IPS-15b (cell line): ENCODE data around the gene PKP1.
"Not testable (repeated sequence)": the region's sequence is repeated elsewhere in the genome, so short reads cannot be mapped to it uniquely, and the experiment has no call there.

Experiments
- H3K27me3 ChIP-seq: one replicate; pipeline ENCODE4 v1.6.1; 2013; ENCODE audit warnings: low read length; ENCODE audit not compliant: control insufficient read depth, insufficient read depth
- H3K36me3 ChIP-seq: one replicate; pipeline ENCODE4 v1.6.1; 2013; ENCODE audit warnings: low read length; ENCODE audit not compliant: control insufficient read depth, insufficient read depth
- H3K4me1 ChIP-seq: one replicate; pipeline ENCODE4 v1.6.1; 2013; ENCODE audit warnings: mild to moderate bottlenecking, low read length; ENCODE audit not compliant: control insufficient read depth, insufficient read depth
- H3K4me3 ChIP-seq: one replicate; pipeline ENCODE4 v1.5.1; 2013; ENCODE audit warnings: low read depth, low read length
- H3K9ac ChIP-seq: one replicate; pipeline ENCODE4 v1.6.1; 2013; ENCODE audit warnings: low read depth, mild to moderate bottlenecking, low read length
- H3K9me3 ChIP-seq: one replicate; pipeline ENCODE4 v1.6.1; 2013; ENCODE audit warnings: mild to moderate bottlenecking, low read length; ENCODE audit not compliant: control insufficient read depth, insufficient read depth

Gene PKP1, protein sequence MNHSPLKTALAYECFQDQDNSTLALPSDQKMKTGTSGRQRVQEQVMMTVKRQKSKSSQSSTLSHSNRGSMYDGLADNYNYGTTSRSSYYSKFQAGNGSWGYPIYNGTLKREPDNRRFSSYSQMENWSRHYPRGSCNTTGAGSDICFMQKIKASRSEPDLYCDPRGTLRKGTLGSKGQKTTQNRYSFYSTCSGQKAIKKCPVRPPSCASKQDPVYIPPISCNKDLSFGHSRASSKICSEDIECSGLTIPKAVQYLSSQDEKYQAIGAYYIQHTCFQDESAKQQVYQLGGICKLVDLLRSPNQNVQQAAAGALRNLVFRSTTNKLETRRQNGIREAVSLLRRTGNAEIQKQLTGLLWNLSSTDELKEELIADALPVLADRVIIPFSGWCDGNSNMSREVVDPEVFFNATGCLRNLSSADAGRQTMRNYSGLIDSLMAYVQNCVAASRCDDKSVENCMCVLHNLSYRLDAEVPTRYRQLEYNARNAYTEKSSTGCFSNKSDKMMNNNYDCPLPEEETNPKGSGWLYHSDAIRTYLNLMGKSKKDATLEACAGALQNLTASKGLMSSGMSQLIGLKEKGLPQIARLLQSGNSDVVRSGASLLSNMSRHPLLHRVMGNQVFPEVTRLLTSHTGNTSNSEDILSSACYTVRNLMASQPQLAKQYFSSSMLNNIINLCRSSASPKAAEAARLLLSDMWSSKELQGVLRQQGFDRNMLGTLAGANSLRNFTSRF

GRCh38 chr1:201282931-201283829 is at the start of gene PKP1:
Gene PKP1, plus strand, starts transcription at chr1:201283506. Its CDS starts 197 bp downstream, at chr1:201283703.
- no peak within 1 kb of the TSS for H3K9ac ChIP-seq
- peak within 1 kb of the TSS; percentile 37 for H3K4me3 ChIP-seq
- peaks cover 56% of the 10 kb centered on the region for H3K27me3 ChIP-seq
- no peaks in the 10 kb centered on the region for H3K9me3 ChIP-seq
- no peaks in the 10 kb centered on the region for H3K36me3 ChIP-seq
- H3K4me1 ChIP-seq: no peaks in the 10 kb centered on the region

- not testable (repeated sequence) for H3K36me3 ChIP-seq
Measured at GRCh38 chr1:201239646-201240045, 43.7 kb upstream of the PKP1 start.

DNA sequence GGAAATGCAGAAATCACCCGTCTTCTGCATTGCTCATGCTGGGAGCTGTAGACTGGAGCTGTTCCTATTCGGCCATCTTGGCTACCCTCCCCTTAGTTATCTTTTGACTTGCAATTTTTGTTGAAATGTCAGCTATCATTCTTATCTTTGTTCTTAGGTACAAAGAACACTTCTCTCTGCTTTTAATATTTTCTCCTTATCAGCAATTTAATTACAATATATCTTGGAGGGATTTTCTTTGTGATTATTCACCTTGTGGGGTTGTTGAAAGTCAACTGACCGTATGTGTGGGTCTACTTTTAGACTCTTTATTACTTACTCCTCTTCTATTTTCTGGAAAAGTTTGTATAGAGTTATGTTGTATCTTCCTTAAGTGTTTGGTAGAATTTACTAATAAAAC is 43.1 kb upstream of the PKP1 start:
- Histone ChIP-seq H3K36me3 (no peaks in the 10 kb centered on the region), H3K9me3 (no peaks in the 10 kb centered on the region), H3K9ac (no peak overlapping the region), H3K4me3 (no peak overlapping the region), H3K27me3 (no peaks in the 10 kb centered on the region), H3K4me1 (no peaks in the 10 kb centered on the region)

More at GRCh38 chr1:201239646-201240045, 43.7 kb upstream of the PKP1 start:
- not testable (repeated sequence) for H3K27me3 ChIP-seq, H3K9ac ChIP-seq, H3K4me3 ChIP-seq, H3K4me1 ChIP-seq, H3K9me3 ChIP-seq

- H3K9ac ChIP-seq: no peak overlapping the region
- H3K9me3 ChIP-seq: no peaks in the 10 kb centered on the region
- H3K4me1 ChIP-seq: no peaks in the 10 kb centered on the region
- H3K4me3 ChIP-seq: no peak overlapping the region
- H3K27me3 ChIP-seq: no peaks in the 10 kb centered on the region
- no peaks in the 10 kb centered on the region for H3K36me3 ChIP-seq
Measured at GRCh38 chr1:201241736-201242135, 41.6 kb upstream of the PKP1 start.

GRCh38 chr1:201245082-201245481 is 38.2 kb upstream of the PKP1 start:
- H3K27me3 ChIP-seq: no peaks in the 10 kb centered on the region
- no peaks in the 10 kb centered on the region for H3K4me1 ChIP-seq
- no peaks in the 10 kb centered on the region for H3K9me3 ChIP-seq
- H3K36me3 ChIP-seq: no peaks in the 10 kb centered on the region
- H3K9ac ChIP-seq: no peak overlapping the region
- no peak overlapping the region for H3K4me3 ChIP-seq

DNA sequence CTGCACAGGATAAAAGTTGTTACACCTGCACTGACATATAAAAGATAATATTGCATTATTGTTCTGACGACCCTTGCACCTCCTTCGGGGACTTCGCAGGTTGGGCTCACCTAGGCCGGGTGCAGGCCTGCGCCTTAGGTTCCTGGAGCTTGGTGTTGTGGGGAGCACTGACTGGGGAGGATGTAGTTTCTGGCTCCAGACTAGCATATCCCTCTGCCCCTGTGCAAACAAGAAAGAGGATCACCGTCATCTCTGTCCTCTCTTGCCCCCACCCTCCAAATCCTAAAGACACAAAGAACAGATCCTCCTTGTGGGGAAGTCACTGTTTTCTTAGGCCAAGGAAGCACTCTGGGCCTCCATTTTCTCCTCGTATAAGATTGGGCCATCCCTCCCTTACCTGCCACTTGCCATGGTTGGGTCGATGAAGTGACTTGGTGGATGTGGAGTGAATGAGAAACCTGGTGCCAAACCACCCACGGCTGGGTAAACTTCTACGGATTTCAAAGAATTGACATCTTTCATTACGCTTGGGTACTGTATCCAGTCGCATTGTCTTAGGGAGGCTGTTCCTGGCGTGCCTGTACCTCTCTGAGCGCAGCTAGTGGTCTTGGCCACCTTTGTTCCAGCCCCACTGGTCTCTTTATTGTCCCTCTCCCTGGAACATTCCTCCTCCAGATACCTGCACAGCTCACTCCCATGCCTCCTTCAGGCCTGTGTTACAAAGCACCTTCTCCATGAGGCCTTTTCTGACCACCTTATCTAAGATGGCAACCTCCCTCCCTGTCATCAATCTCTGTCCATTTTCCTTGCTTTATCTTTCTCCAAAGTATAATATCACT is 34.4 kb upstream of the PKP1 start:
- H3K27me3 ChIP-seq: no peaks in the 10 kb centered on the region
- no peaks in the 10 kb centered on the region for H3K36me3 ChIP-seq
- no peak overlapping the region for H3K9ac ChIP-seq
- H3K4me3 ChIP-seq: no peak overlapping the region
- no peaks in the 10 kb centered on the region for H3K4me1 ChIP-seq
- H3K9me3 ChIP-seq: no peaks in the 10 kb centered on the region

DNA sequence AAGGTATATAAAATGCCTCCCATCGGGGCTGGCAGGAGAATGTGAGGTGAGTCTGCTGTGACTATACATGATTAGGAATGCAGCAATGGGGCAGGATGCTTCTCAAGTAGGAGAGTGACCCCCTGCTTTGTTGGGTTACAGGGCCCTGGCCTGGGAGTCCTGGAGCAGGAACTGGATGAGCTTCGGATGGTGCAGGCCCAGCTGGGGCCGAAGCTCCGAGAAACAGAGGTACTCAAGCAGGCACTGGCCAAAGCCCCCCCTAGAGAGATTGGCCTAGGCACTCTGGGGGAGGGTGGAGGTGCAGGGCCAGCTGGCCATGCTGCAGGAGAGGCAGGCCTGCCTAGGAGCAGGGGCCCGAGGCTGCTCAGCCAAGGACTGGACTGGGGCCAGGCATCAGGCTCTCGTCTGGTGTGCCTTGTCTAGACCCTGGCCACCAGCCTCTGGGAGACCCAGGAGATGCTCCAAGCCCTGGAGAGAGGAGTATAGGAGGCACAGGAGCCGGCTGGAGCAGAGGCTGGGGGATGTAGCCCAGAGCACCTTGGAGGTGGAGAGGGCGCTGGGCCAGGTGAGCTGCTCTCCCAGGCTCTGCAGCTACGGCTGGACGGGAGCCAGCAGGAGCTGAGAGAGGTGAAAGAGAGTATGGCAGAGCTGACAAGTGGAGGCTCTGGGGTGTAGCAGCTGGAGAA is 32.8 kb upstream of the PKP1 start:
- Histone ChIP-seq H3K9ac (no peak overlapping the region), H3K36me3 (no peaks in the 10 kb centered on the region), H3K27me3 (no peaks in the 10 kb centered on the region), H3K4me3 (no peak overlapping the region), H3K4me1 (no peaks in the 10 kb centered on the region), H3K9me3 (no peaks in the 10 kb centered on the region)

DNA sequence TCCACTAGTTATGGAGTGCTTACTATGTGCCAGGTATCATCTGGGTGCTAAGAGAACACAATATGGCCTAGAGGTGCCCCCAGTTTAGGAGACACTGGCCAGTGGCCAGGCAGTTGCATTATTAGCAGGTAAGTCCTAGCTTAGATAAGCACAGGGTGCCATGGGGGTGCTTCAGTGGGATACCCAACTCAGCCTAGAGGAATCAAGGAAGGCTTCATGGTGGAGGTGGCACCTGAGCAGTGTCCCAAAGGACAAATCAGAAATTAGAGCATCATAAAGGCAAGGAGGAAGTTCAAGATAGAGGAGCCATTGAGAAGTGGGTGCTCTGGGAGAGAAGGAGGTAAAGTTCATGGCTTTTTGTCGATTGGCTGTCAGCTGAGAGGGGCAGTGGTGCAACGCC is 31.9 kb upstream of the PKP1 start:
- Histone ChIP-seq H3K27me3 (no peaks in the 10 kb centered on the region), H3K36me3 (no peaks in the 10 kb centered on the region), H3K9me3 (no peaks in the 10 kb centered on the region), H3K9ac (no peak overlapping the region), H3K4me1 (no peaks in the 10 kb centered on the region), H3K4me3 (no peak overlapping the region)

DNA sequence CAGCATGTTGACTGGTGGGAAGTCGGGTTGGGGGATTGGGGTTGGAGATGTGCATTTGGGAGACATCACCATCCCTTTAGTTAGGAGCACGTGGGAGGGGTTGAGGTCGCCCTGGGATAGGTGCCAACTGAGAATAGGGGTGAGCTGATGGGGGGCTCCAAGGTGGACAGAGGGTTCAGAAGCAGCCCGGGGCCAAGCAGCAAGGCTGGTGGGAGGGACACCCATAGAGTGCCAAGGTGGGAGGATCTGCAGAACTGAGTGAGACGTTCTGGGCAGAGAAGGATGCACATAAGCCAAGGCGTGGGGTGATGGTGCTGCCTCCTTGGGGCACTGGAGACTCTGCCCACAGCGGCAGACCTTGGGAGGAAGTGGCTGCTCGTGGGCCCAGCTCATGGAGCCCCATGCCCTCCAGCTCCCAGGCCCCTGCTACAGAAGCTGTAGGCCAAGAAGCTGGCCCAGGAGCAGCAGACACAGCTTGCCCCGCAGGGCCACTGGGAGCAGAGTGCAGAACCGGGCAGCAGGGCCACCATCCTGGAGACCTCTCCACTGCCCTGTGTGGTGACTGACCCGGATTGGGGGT is 31.4 kb upstream of the PKP1 start:
- no peak overlapping the region for H3K9ac ChIP-seq
- H3K27me3 ChIP-seq: no peaks in the 10 kb centered on the region
- H3K4me3 ChIP-seq: no peak overlapping the region
- H3K9me3 ChIP-seq: no peaks in the 10 kb centered on the region
- H3K36me3 ChIP-seq: no peaks in the 10 kb centered on the region
- H3K4me1 ChIP-seq: no peaks in the 10 kb centered on the region

- Histone ChIP-seq H3K27me3 (no peaks in the 10 kb centered on the region), H3K9me3 (no peaks in the 10 kb centered on the region), H3K36me3 (no peaks in the 10 kb centered on the region), H3K4me3 (no peak overlapping the region), H3K9ac (no peak overlapping the region), H3K4me1 (no peaks in the 10 kb centered on the region)
Measured at GRCh38 chr1:201252944-201253371, 30.3 kb upstream of the PKP1 start.
